ENCODE data around the gene PIK3AP1. TPM values are rescaled to one million over a fixed set of nuclear protein-coding genes. Genes with fewer than 3 reads are reported as not detected.
"Not testable (repeated sequence)": the region's sequence is repeated elsewhere in the genome, so short reads cannot be mapped to it uniquely, and the experiment has no call there.

PIK3AP1 gene
- total RNA-seq, 2 experiments from 2014 or later = 0.72 to 1.1 TPM

GRCh38 chr10:96700374-96701099, 19.8 kb downstream of the PIK3AP1 start:
- peaks cover 6% of the 10 kb centered on the region for H3K4me1 Mint-ChIP-seq

GRCh38 chr10:96699613-96700012, 20.7 kb downstream of the PIK3AP1 start:
- no peak overlapping the region for H3K27ac Mint-ChIP-seq
- CTCF ChIA-PET = no interaction called here

More at GRCh38 chr10:96700374-96701099, 19.8 kb downstream of the PIK3AP1 start:
- no peak for DNase-seq
- H3K9me3 Mint-ChIP-seq = no peaks in the 10 kb centered on the region
- no peaks in the 10 kb centered on the region for H3K36me3 Mint-ChIP-seq (ENCODE audit: low read depth)
- H3K4me3 Mint-ChIP-seq = no peak overlapping the region
- no peaks in the 10 kb centered on the region for H3K27me3 Mint-ChIP-seq
- POLR2A ChIA-PET = no interaction called here
- CTCF ChIA-PET = no interaction called here
- no peak overlapping the region for H3K27ac Mint-ChIP-seq

GRCh38 chr10:96698305-96698704, 22.0 kb downstream of the PIK3AP1 start:
- POLR2A ChIA-PET, CTCF ChIA-PET, H3K4me3 Mint-ChIP-seq: not testable (repeated sequence)

More at GRCh38 chr10:96699613-96700012, 20.7 kb downstream of the PIK3AP1 start:
- Mint-ChIP-seq H3K4me1 (peaks cover 11% of the 10 kb centered on the region), H3K4me3 (no peak overlapping the region), H3K36me3 (ENCODE audit: low read depth) (no peaks in the 10 kb centered on the region), H3K27me3 (no peaks in the 10 kb centered on the region), H3K9me3 (no peaks in the 10 kb centered on the region)
- DNase-seq = no peak
- POLR2A ChIA-PET = no interaction called here

GRCh38 chr10:96697438-96697837, 22.9 kb downstream of the PIK3AP1 start:
- POLR2A ChIA-PET = no interaction called here
- H3K36me3 Mint-ChIP-seq (ENCODE audit: low read depth) = no peaks in the 10 kb centered on the region
- no peaks in the 10 kb centered on the region for H3K9me3 Mint-ChIP-seq
- DNase-seq = no peak
- no peak overlapping the region for H3K27ac Mint-ChIP-seq
- peaks cover 17% of the 10 kb centered on the region for H3K4me1 Mint-ChIP-seq
- H3K27me3 Mint-ChIP-seq = no peaks in the 10 kb centered on the region
- CTCF ChIA-PET = interaction anchor here (1.2 kb wide), 1 partner anchor 16 kb away, joined by 3 read pairs; no protein-coding TSS in a partner anchor
- no peak overlapping the region for H3K4me3 Mint-ChIP-seq

More at GRCh38 chr10:96698305-96698704, 22.0 kb downstream of the PIK3AP1 start:
- H3K36me3 Mint-ChIP-seq (ENCODE audit: low read depth); H3K27me3 Mint-ChIP-seq; H3K9me3 Mint-ChIP-seq; H3K27ac Mint-ChIP-seq; DNase-seq: not testable (repeated sequence)
- H3K4me1 Mint-ChIP-seq = peaks cover 14% of the 10 kb centered on the region

- no peak for DNase-seq
- Mint-ChIP-seq H3K27me3 (no peaks in the 10 kb centered on the region), H3K4me3 (no peak overlapping the region), H3K27ac (no peak overlapping the region), H3K4me1 (peaks cover 17% of the 10 kb centered on the region), H3K9me3 (no peaks in the 10 kb centered on the region), H3K36me3 (ENCODE audit: low read depth) (no peaks in the 10 kb centered on the region)
- ChIA-PET POLR2A (no interaction called here), CTCF (interaction anchor here (1.2 kb wide), 1 partner anchor 16 kb away, joined by 3 read pairs; no protein-coding TSS in a partner anchor)
Observed at GRCh38 chr10:96696845-96697425, 23.4 kb downstream of the PIK3AP1 start.

- H3K4me3 Mint-ChIP-seq = no peak overlapping the region
- POLR2A ChIA-PET = no interaction called here
- no peak for DNase-seq
- H3K36me3 Mint-ChIP-seq (ENCODE audit: low read depth) = no peaks in the 10 kb centered on the region
- H3K27me3 Mint-ChIP-seq = no peaks in the 10 kb centered on the region
- CTCF ChIA-PET = interaction anchor here (1.1 kb wide), 1 partner anchor 73 kb away, joined by 3 read pairs; no protein-coding TSS in a partner anchor
- no peaks in the 10 kb centered on the region for H3K9me3 Mint-ChIP-seq
- H3K27ac Mint-ChIP-seq = no peak overlapping the region
- peaks cover 19% of the 10 kb centered on the region for H3K4me1 Mint-ChIP-seq
Observed at GRCh38 chr10:96695975-96696634, 24.2 kb downstream of the PIK3AP1 start.

GRCh38 chr10:96695366-96695765, 24.9 kb downstream of the PIK3AP1 start:
- CTCF ChIA-PET = interaction anchor here (1.1 kb wide), 1 partner anchor 73 kb away, joined by 3 read pairs; no protein-coding TSS in a partner anchor
- POLR2A ChIA-PET = no interaction called here
- H3K27ac Mint-ChIP-seq = no peak overlapping the region
- H3K36me3 Mint-ChIP-seq (ENCODE audit: low read depth) = no peaks in the 10 kb centered on the region
- H3K9me3 Mint-ChIP-seq = no peaks in the 10 kb centered on the region
- H3K4me1 Mint-ChIP-seq = peaks cover 20% of the 10 kb centered on the region
- DNase-seq = no peak
- H3K27me3 Mint-ChIP-seq = no peaks in the 10 kb centered on the region
- no peak overlapping the region for H3K4me3 Mint-ChIP-seq

- no peak overlapping the region for H3K27ac Mint-ChIP-seq
- H3K4me3 Mint-ChIP-seq = no peak overlapping the region
- no peaks in the 10 kb centered on the region for H3K36me3 Mint-ChIP-seq (ENCODE audit: low read depth)
- H3K4me1 Mint-ChIP-seq = peaks cover 20% of the 10 kb centered on the region
- ChIA-PET CTCF (interaction anchor here (0.9 kb wide), 1 partner anchor 53 kb away, joined by 4 read pairs; no protein-coding TSS in a partner anchor), POLR2A (no interaction called here)
- no peaks in the 10 kb centered on the region for H3K9me3 Mint-ChIP-seq
- DNase-seq = no peak
- no peaks in the 10 kb centered on the region for H3K27me3 Mint-ChIP-seq
Observed at GRCh38 chr10:96693431-96693830, 26.9 kb downstream of the PIK3AP1 start.

- Mint-ChIP-seq H3K4me3 (no peak overlapping the region), H3K9me3 (no peaks in the 10 kb centered on the region), H3K27ac (no peak overlapping the region), H3K27me3 (no peaks in the 10 kb centered on the region), H3K36me3 (ENCODE audit: low read depth) (no peaks in the 10 kb centered on the region), H3K4me1 (peaks cover 20% of the 10 kb centered on the region)
- POLR2A ChIA-PET = interaction anchor here (0.6 kb wide), 1 partner anchor 53 kb away, joined by 3 read pairs; no protein-coding TSS in a partner anchor
- no peak for DNase-seq
- CTCF ChIA-PET = interaction anchor here (0.9 to 1.0 kb wide), 2 partner anchors 20 to 52 kb away, joined by 3 to 4 read pairs; no protein-coding TSS in a partner anchor
Observed at GRCh38 chr10:96692427-96692826, 27.9 kb downstream of the PIK3AP1 start.

GRCh38 chr10:96691761-96692160, 28.6 kb downstream of the PIK3AP1 start:
- Mint-ChIP-seq H3K27me3 (no peaks in the 10 kb centered on the region), H3K27ac (no peak overlapping the region), H3K4me3 (no peak overlapping the region), H3K36me3 (ENCODE audit: low read depth) (no peaks in the 10 kb centered on the region), H3K4me1 (peaks cover 20% of the 10 kb centered on the region), H3K9me3 (no peaks in the 10 kb centered on the region)
- ChIA-PET POLR2A (interaction anchor here (0.6 kb wide), 1 partner anchor 52 kb away, joined by 3 read pairs; no protein-coding TSS in a partner anchor), CTCF (interaction anchor here (0.6 to 1.1 kb wide), 3 partner anchors 9 to 59 kb away, joined by 3 to 4 read pairs (median 4); no protein-coding TSS in a partner anchor)
- DNase-seq = no peak

- Mint-ChIP-seq H3K36me3 (ENCODE audit: low read depth) (no peaks in the 10 kb centered on the region), H3K27me3 (no peaks in the 10 kb centered on the region), H3K4me1 (peaks cover 20% of the 10 kb centered on the region), H3K9me3 (no peaks in the 10 kb centered on the region), H3K4me3 (no peak overlapping the region), H3K27ac (no peak overlapping the region)
- CTCF ChIA-PET = interaction anchor here (0.6 to 1.1 kb wide), 4 partner anchors 9 to 59 kb away, joined by 3 to 4 read pairs (median 4); no protein-coding TSS in a partner anchor
- POLR2A ChIA-PET = no interaction called here
- no peak for DNase-seq
Observed at GRCh38 chr10:96690755-96691730, 29.3 kb downstream of the PIK3AP1 start.

GRCh38 chr10:96688789-96689188, 31.5 kb downstream of the PIK3AP1 start:
- Mint-ChIP-seq H3K4me1 (peaks cover 9% of the 10 kb centered on the region), H3K27ac (no peak overlapping the region), H3K9me3 (no peaks in the 10 kb centered on the region), H3K36me3 (ENCODE audit: low read depth) (no peaks in the 10 kb centered on the region), H3K4me3 (no peak overlapping the region), H3K27me3 (no peaks in the 10 kb centered on the region)
- DNase-seq = no peak
- ChIA-PET POLR2A (no interaction called here), CTCF (interaction anchor here (0.6 kb wide), 1 partner anchor 45 kb away, joined by 3 read pairs; no protein-coding TSS in a partner anchor)

All from activated CD4-positive, alpha-beta T cell treated with anti-CD3 and anti-CD28 coated beads, Interleukin-2, amount 10 ng/mL, durations not matched to agents 7 days and 5 days (primary cell).